Bronchial epithelial cell (primary cell): ENCODE measurements around the gene TCEA2. TPM values are rescaled to one million over a fixed set of nuclear protein-coding genes. Genes with fewer than 3 reads are reported as not detected.

Experiments used
- DNase-seq: peaks from one replicate; pipeline ENCODE4 v3.0.0-alpha.2; 2010; ENCODE audit warnings: low read depth
- FAIRE-seq: peaks from 2 replicates; lab custom pipeline; 2011; peaks lifted over from hg19 to GRCh38; lab: Jason Lieb, UNC
- H3K27me3 ChIP-seq: 2 replicates; pipeline ENCODE4 v1.5.1; 2011; ENCODE audit warnings: low read length; ENCODE audit not compliant: control insufficient read depth, insufficient read depth
- H3K36me3 ChIP-seq: 2 replicates; pipeline ENCODE4 v1.5.1; 2011; ENCODE audit warnings: low read length; ENCODE audit not compliant: control insufficient read depth, insufficient read depth
- H3K4me3 ChIP-seq: 2 replicates; pipeline ENCODE4 v1.5.1; 2011; ENCODE audit warnings: mild to moderate bottlenecking, low read depth, low read length, control low read depth
- CTCF ChIP-seq: IDR thresholded peaks from 2 replicates; pipeline ENCODE4 v1.5.1; 2011; ENCODE audit warnings: mild to moderate bottlenecking, moderate library complexity, low read length, control low read depth, inconsistent platforms; ENCODE audit not compliant: insufficient read depth, severe bottlenecking
- total RNA-seq: library from RNA; depleted of rRNA; stranded (reverse); fragments of >200 nt; gene quantifications from 2 replicates; pipeline ENCODE4 v1.2.1, GENCODE V29; 2014

Gene TCEA2
- total RNA-seq, 1 donor from 2014 or later = 5.5 TPM

- Histone ChIP-seq H3K4me3 (no peak overlapping the region), H3K36me3 (no peaks in the 10 kb centered on the region), H3K27me3 (no peaks in the 10 kb centered on the region)
- DNase-seq (peak; percentile 51), FAIRE-seq (no peak)
- no peak for TF ChIP-seq CTCF
Measured at GRCh38 chr20:64058536-64058935, 4.5 kb upstream of the TCEA2 start.

GRCh38 chr20:64062276-64062595 lies 762 bp upstream of the TCEA2 start:
- FAIRE-seq = no peak
- Histone ChIP-seq H3K4me3 (peak overlapping the region; percentile 92), H3K36me3 (no peaks in the 10 kb centered on the region), H3K27me3 (no peaks in the 10 kb centered on the region)
- TF ChIP-seq CTCF = no peak
- no peak for DNase-seq

GRCh38 chr20:64063389-64064144 lies 569 bp downstream of the TCEA2 start:
- FAIRE-seq (no peak), DNase-seq (no peak)
- H3K27me3 ChIP-seq = no peaks in the 10 kb centered on the region

GRCh38 chr20:64064145-64064698 lies 1.2 kb downstream of the TCEA2 start:
- Histone ChIP-seq H3K4me3 (peak overlapping the region; percentile 92), H3K27me3 (no peaks in the 10 kb centered on the region), H3K36me3 (no peaks in the 10 kb centered on the region)
- FAIRE-seq = no peak
- DNase-seq = peak; percentile 30
- TF ChIP-seq CTCF = no peak

More at GRCh38 chr20:64063389-64064144, 569 bp downstream of the TCEA2 start:
- Histone ChIP-seq H3K36me3 (no peaks in the 10 kb centered on the region), H3K4me3 (peak overlapping the region; percentile 92)
- no peak for TF ChIP-seq CTCF

- Histone ChIP-seq H3K4me3 (no peak overlapping the region), H3K27me3 (no peaks in the 10 kb centered on the region), H3K36me3 (no peaks in the 10 kb centered on the region)
- FAIRE-seq (no peak), DNase-seq (no peak)
- TF ChIP-seq CTCF = no peak
Measured at GRCh38 chr20:64065062-64065973, 2.3 kb downstream of the TCEA2 start.
